Adrenal gland (tissue), 12 donors: ENCODE measurements around the gene RINL. TPM values are rescaled to one million over a fixed set of nuclear protein-coding genes. Genes with fewer than 3 reads are reported as not detected.
A peak's percentile ranks its signal among the peaks of the same experiment; 100 is the strongest.

Source experiments
- DNase-seq, 7 donors: peaks; one replicate each; pipeline ENCODE4 v3.0.0-alpha.2; 2019 to 2020
- H3K27ac ChIP-seq, 5 donors: fragments of 200-600 bp; sonication (generic) in 4 of 5; 1 replicate in 3 of 5; 2 replicates in 2 of 5; pipeline versions ENCODE4 v1.5.1 to v1.8.0; 2016 to 2020; ENCODE audit warnings: mild to moderate bottlenecking in 1 of 5
- H3K27me3 ChIP-seq: fragments of 200-600 bp; 2 replicates; pipeline ENCODE4 v1.8.0; 2021
- H3K36me3 ChIP-seq, 2 donors: fragments of 200-600 bp; replicated peaks in 1 of 2; 1 replicate in 1 of 2; 2 replicates in 1 of 2; pipeline versions ENCODE4 v1.5.1 to v1.8.0; 2018 to 2022
- H3K4me1 ChIP-seq, 2 donors: fragments of 200-600 bp; replicated peaks in 1 of 2; 1 replicate in 1 of 2; 2 replicates in 1 of 2; pipeline versions ENCODE4 v1.5.1 to v1.8.0; 2018 to 2021
- H3K4me3 ChIP-seq, 4 donors: fragments of 200-600 bp; sonication (generic) in 3 of 4; one replicate each; pipeline ENCODE4 v1.5.1; 2016 to 2018
- H3K9me3 ChIP-seq, 3 donors: fragments of 200-600 bp; sonication (generic) in 1 of 3; replicated peaks in 1 of 3; 1 replicate in 2 of 3; 2 replicates in 1 of 3; pipeline versions ENCODE4 v1.5.1 to v1.8.0; 2016 to 2021
- CTCF ChIP-seq, 6 experiments: fragments of 450-650 bp in 4 of 6; fragments of 200-600 bp in 2 of 6; sonication (generic) in 1 of 6; IDR thresholded peaks; 1 replicate in 5 of 6; 2 replicates in 1 of 6; pipeline versions ENCODE4 v1.5.1 to v1.8.0; 2016 to 2021; ENCODE audit warnings: antibody characterized with exemption in 6 of 6, mild to moderate bottlenecking in 2 of 6, moderate library complexity in 1 of 6
- POLR2A ChIP-seq, 2 donors: fragments of 450-650 bp; IDR thresholded peaks; one replicate each; pipeline ENCODE4 v1.6.1; 2017; ENCODE audit warnings: antibody characterized with exemption in 2 of 2, mild to moderate bottlenecking in 2 of 2, moderate library complexity in 1 of 2
- WGBS, 4 donors: extraction: QIAGEN DNeasy Blood & Tissue Kit in 2 of 4; methylation state at CpG; one replicate each; pipeline versions ENCODE4 v1.1.5 to v1.1.7; 2013 to 2017; 5-methylcytosine and 5-hydroxymethylcytosine counted together
- intact Hi-C, 2 donors: fragments of 100-400 bp; cut with DNase I; formaldehyde crosslinking; loops; one replicate each; pipeline versions ENCODE4 v1.14.1 to v1.15.0; 2022 to 2023
- polyA plus RNA-seq, 3 donors: library from polyadenylated mRNA; stranded (reverse); fragments of 200-250 nt in 2 of 3; fragments of 350-450 nt in 1 of 3; fragmentation: Illumina TruSeq in 1 of 3; extraction: RNeasy Lipid Tissue Mini Kit (QIAGEN cat#74804) in 1 of 3; gene quantifications; one replicate each; pipeline ENCODE4 v1.2.3, GENCODE V29; 2013 to 2014
- total RNA-seq, 9 donors: library from RNA; depleted of rRNA in 4 of 9; stranded (reverse); fragments of >200 nt in 4 of 9; fragments of 120-200 nt in 1 of 9; fragmentation: NEBNext Ultra II Directional in 1 of 9; extraction: Animal tissue kit (Norgen Biotek cat#: 25700) in 1 of 9; gene quantifications; one replicate each; pipeline versions ENCODE4 v1.1.0 to v1.2.4, GENCODE V29; 2013 to 2023
- donor health status: healthy with polysubstance abuse.
- donor health status: Bipolar disorder and iron deficiency.
- donor health status: DM: yes; HTN: yes; CAD: no.
- donor health status: DM: no; HTN: no; CAD: no.
- donor health status: DM: no; HTN: no; CAD: no.
- donor health status: DM: yes; HTN: yes; CAD: no.

RINL gene
- total and polyA plus RNA-seq, 12 donors = 0.54 to 24.1 (median 4.9) TPM

- H3K4me1 ChIP-seq = peaks cover 24 to 50% of the 10 kb centered on the region in 2 donors
- peaks cover 0 to 31% of the 10 kb centered on the region in 2 donors for H3K36me3 ChIP-seq
- H3K27me3 ChIP-seq = no peaks in the 10 kb centered on the region
- H3K9me3 ChIP-seq = no peaks in the 10 kb centered on the region
- peak overlapping the region; percentile 25 to 99 (median 76) for H3K4me3 ChIP-seq
- WGBS, 4 donors = 0 to 1% (median 1%) methylated on average over 34 to 76 of the region's 76 CpGs
- no peak for TF ChIP-seq POLR2A (IDR thresholded peaks at IDR 0.05)
- no peak for TF ChIP-seq CTCF (IDR thresholded peaks at IDR 0.05)
- DNase-seq = peak; percentile 97 to 99 (median 98)
- intact Hi-C loops = loop anchor here (5.0 to 10.0 kb wide), 2 partner anchors 115 to 122 kb away; no protein-coding TSS in a partner anchor
- H3K27ac ChIP-seq = peak overlapping the region; percentile 98 to 100 (median 100)
These were observed 28.8 kb downstream of the RINL start for GRCh38 chr19:38849147-38849859.

GRCh38 chr19:38848299-38849146 is 29.6 kb downstream of the RINL start:
- H3K4me1 ChIP-seq = peaks cover 24 to 57% of the 10 kb centered on the region in 2 donors
- intact Hi-C loops = loop anchor here (5.0 to 10.0 kb wide), 2 partner anchors 114 to 121 kb away; no protein-coding TSS in a partner anchor
- DNase-seq = peak in 1 of 7 donors; percentile 28
- peak overlapping the region; percentile 98 to 100 (median 100) for H3K27ac ChIP-seq
- no peaks in the 10 kb centered on the region for H3K9me3 ChIP-seq
- H3K4me3 ChIP-seq = peak overlapping the region in 3 of 4 donors; percentile 12 to 98 (median 51)
- WGBS, 4 donors = 11 to 18% (median 13%) methylated on average over 19 to 22 of the region's 22 CpGs
- H3K27me3 ChIP-seq = no peaks in the 10 kb centered on the region
- TF ChIP-seq POLR2A (IDR thresholded peaks at IDR 0.05) (no peak), CTCF (IDR thresholded peaks at IDR 0.05) (no peak)
- H3K36me3 ChIP-seq = peaks cover 0 to 39% of the 10 kb centered on the region in 2 donors

GRCh38 chr19:38846097-38846496 is 32.0 kb downstream of the RINL start:
- DNase-seq = no peak
- no peak for TF ChIP-seq POLR2A (IDR thresholded peaks at IDR 0.05)
- no peak for TF ChIP-seq CTCF (IDR thresholded peaks at IDR 0.05)
- intact Hi-C loops = loop anchor here (5.0 to 10.0 kb wide), 2 partner anchors 111 to 119 kb away; no protein-coding TSS in a partner anchor
- peaks cover 21 to 59% of the 10 kb centered on the region in 2 donors for H3K4me1 ChIP-seq
- peaks cover 0 to 64% of the 10 kb centered on the region in 2 donors for H3K36me3 ChIP-seq
- H3K9me3 ChIP-seq = no peaks in the 10 kb centered on the region
- H3K27ac ChIP-seq = peak overlapping the region in 2 of 5 donors; percentile 2 to 27
- H3K4me3 ChIP-seq = no peak overlapping the region
- H3K27me3 ChIP-seq = no peaks in the 10 kb centered on the region
- WGBS, 4 donors = 61 to 81% (median 68%) methylated on average over 2 of the region's 2 CpGs
